ENCODE data around the gene U2AF1L4.

DNA sequence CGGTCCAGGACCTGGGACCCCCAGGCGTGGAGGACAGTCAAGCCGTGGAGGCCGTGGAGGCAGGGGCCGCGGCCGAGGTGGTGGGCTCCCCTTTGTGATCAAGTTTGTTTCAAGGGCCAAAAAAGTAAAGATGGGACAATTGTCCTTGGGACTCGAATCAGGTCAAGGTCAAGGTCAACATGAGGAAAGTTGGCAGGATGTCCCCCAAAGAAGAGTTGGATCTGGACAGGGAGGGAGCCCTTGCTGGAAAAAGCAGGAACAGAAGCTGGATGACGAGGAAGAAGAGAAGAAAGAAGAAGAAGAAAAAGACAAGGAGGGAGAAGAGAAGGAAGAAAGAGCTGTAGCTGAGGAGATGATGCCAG, 25.1 kb downstream of the U2AF1L4 start:
- TF ChIP-seq PPARA (CRISPR knock-in tag; IDR thresholded peaks at IDR 0.05; ENCODE audit: borderline replicate concordance), result no peak
- TF ChIP-seq ZFP30 (CRISPR knock-in tag; IDR thresholded peaks at IDR 0.05), result no peak
- TF ChIP-seq, protein P1, sequence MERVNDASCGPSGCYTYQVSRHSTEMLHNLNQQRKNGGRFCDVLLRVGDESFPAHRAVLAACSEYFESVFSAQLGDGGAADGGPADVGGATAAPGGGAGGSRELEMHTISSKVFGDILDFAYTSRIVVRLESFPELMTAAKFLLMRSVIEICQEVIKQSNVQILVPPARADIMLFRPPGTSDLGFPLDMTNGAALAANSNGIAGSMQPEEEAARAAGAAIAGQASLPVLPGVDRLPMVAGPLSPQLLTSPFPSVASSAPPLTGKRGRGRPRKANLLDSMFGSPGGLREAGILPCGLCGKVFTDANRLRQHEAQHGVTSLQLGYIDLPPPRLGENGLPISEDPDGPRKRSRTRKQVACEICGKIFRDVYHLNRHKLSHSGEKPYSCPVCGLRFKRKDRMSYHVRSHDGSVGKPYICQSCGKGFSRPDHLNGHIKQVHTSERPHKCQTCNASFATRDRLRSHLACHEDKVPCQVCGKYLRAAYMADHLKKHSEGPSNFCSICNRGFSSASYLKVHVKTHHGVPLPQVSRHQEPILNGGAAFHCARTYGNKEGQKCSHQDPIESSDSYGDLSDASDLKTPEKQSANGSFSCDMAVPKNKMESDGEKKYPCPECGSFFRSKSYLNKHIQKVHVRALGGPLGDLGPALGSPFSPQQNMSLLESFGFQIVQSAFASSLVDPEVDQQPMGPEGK (CRISPR knock-in tag; IDR thresholded peaks at IDR 0.05; ENCODE audit: borderline replicate concordance), result no peak
- no peak for TF ChIP-seq ZFP3 (CRISPR knock-in tag; IDR thresholded peaks at IDR 0.05)
